Measurements from ENCODE around the gene FGFBP3. TPM values are rescaled to one million over a fixed set of nuclear protein-coding genes. Genes with fewer than 3 reads are reported as not detected.

Gene FGFBP3
- total and polyA plus RNA-seq, 2 of the 13 experiments (the other 11 are each of a cell fraction or from before 2014, with no cell fraction given): 0.50 to 2.0 TPM

DNA sequence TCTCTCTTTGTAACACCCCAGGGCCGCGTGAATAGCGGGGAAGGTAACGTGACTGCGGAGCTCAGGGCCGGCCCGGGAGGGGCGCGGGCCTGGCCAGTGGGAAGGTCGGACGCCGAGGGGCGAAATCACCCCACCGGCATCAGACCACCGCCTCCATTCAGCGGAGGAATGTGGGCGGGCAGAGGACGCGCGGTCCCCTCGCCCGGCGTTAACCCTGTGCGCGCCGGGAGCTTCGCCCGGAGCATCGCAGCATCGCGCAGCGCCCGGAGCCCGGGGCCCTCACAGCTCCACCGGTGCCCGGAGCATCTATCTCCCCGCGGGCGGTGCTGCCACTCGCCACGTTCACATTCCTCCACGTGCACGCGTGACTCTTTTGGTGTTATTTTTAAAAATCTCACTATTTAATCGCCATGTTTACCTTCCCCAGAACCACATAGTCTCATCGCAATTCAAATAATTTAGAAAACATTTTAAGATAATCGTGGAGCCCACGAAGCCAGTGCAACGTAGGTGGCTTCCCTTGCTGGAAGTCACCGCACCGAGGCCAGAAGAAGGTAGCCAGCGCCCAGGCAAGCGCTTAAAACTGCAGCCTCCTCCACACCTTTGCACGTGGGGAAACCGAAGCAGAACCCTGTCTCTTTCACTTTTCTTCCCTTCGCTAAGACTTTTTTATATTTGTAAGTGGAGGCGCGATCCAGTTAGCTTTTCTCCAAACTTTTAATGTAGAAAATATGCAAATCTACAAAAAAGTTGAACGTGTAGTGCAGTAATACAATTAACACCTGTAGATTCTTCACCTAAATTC, 21.8 kb downstream of the FGFBP3 start (continued):
- TF ChIP-seq, protein P1, sequence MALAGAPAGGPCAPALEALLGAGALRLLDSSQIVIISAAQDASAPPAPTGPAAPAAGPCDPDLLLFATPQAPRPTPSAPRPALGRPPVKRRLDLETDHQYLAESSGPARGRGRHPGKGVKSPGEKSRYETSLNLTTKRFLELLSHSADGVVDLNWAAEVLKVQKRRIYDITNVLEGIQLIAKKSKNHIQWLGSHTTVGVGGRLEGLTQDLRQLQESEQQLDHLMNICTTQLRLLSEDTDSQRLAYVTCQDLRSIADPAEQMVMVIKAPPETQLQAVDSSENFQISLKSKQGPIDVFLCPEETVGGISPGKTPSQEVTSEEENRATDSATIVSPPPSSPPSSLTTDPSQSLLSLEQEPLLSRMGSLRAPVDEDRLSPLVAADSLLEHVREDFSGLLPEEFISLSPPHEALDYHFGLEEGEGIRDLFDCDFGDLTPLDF (CRISPR knock-in tag; IDR thresholded peaks at IDR 0.05): no peak
- no peak for TF ChIP-seq ZNF207 (IDR thresholded peaks at IDR 0.05; ENCODE audit: borderline replicate concordance)
- no peak for TF ChIP-seq ZFP36 (IDR thresholded peaks at IDR 0.05; ENCODE audit: borderline replicate concordance, low read depth, low read length, partially characterized antibody)
- TF ChIP-seq, protein P2, sequence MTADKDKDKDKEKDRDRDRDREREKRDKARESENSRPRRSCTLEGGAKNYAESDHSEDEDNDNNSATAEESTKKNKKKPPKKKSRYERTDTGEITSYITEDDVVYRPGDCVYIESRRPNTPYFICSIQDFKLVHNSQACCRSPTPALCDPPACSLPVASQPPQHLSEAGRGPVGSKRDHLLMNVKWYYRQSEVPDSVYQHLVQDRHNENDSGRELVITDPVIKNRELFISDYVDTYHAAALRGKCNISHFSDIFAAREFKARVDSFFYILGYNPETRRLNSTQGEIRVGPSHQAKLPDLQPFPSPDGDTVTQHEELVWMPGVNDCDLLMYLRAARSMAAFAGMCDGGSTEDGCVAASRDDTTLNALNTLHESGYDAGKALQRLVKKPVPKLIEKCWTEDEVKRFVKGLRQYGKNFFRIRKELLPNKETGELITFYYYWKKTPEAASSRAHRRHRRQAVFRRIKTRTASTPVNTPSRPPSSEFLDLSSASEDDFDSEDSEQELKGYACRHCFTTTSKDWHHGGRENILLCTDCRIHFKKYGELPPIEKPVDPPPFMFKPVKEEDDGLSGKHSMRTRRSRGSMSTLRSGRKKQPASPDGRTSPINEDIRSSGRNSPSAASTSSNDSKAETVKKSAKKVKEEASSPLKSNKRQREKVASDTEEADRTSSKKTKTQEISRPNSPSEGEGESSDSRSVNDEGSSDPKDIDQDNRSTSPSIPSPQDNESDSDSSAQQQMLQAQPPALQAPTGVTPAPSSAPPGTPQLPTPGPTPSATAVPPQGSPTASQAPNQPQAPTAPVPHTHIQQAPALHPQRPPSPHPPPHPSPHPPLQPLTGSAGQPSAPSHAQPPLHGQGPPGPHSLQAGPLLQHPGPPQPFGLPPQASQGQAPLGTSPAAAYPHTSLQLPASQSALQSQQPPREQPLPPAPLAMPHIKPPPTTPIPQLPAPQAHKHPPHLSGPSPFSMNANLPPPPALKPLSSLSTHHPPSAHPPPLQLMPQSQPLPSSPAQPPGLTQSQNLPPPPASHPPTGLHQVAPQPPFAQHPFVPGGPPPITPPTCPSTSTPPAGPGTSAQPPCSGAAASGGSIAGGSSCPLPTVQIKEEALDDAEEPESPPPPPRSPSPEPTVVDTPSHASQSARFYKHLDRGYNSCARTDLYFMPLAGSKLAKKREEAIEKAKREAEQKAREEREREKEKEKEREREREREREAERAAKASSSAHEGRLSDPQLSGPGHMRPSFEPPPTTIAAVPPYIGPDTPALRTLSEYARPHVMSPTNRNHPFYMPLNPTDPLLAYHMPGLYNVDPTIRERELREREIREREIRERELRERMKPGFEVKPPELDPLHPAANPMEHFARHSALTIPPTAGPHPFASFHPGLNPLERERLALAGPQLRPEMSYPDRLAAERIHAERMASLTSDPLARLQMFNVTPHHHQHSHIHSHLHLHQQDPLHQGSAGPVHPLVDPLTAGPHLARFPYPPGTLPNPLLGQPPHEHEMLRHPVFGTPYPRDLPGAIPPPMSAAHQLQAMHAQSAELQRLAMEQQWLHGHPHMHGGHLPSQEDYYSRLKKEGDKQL (CRISPR knock-in tag; IDR thresholded peaks at IDR 0.05; ENCODE audit: low read depth): no peak
- TF ChIP-seq SNAI1 (CRISPR knock-in tag; IDR thresholded peaks at IDR 0.05; ENCODE audit: borderline replicate concordance): no peak
- peak; percentile 85; the same call in 1 of the 2 replicates for TF ChIP-seq ZNF709 (CRISPR knock-in tag; IDR thresholded peaks at IDR 0.05)
- TF ChIP-seq ZBTB7B (CRISPR knock-in tag; IDR thresholded peaks at IDR 0.05): peak; percentile 62; the same call in 1 of the 2 replicates
- TF ChIP-seq, protein P3, sequence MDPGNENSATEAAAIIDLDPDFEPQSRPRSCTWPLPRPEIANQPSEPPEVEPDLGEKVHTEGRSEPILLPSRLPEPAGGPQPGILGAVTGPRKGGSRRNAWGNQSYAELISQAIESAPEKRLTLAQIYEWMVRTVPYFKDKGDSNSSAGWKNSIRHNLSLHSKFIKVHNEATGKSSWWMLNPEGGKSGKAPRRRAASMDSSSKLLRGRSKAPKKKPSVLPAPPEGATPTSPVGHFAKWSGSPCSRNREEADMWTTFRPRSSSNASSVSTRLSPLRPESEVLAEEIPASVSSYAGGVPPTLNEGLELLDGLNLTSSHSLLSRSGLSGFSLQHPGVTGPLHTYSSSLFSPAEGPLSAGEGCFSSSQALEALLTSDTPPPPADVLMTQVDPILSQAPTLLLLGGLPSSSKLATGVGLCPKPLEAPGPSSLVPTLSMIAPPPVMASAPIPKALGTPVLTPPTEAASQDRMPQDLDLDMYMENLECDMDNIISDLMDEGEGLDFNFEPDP (CRISPR knock-in tag; conservative IDR thresholded peaks at IDR 0.05): 0 out of 2 replicates have a peak, but pooled peaks have one; percentile 90
- TF ChIP-seq, protein P4, sequence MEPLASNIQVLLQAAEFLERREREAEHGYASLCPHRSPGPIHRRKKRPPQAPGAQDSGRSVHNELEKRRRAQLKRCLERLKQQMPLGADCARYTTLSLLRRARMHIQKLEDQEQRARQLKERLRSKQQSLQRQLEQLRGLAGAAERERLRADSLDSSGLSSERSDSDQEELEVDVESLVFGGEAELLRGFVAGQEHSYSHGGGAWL (CRISPR knock-in tag; IDR thresholded peaks at IDR 0.05): 0 out of 2 replicates have a peak, but pooled peaks have one; percentile 72
- TF ChIP-seq, protein P5, sequence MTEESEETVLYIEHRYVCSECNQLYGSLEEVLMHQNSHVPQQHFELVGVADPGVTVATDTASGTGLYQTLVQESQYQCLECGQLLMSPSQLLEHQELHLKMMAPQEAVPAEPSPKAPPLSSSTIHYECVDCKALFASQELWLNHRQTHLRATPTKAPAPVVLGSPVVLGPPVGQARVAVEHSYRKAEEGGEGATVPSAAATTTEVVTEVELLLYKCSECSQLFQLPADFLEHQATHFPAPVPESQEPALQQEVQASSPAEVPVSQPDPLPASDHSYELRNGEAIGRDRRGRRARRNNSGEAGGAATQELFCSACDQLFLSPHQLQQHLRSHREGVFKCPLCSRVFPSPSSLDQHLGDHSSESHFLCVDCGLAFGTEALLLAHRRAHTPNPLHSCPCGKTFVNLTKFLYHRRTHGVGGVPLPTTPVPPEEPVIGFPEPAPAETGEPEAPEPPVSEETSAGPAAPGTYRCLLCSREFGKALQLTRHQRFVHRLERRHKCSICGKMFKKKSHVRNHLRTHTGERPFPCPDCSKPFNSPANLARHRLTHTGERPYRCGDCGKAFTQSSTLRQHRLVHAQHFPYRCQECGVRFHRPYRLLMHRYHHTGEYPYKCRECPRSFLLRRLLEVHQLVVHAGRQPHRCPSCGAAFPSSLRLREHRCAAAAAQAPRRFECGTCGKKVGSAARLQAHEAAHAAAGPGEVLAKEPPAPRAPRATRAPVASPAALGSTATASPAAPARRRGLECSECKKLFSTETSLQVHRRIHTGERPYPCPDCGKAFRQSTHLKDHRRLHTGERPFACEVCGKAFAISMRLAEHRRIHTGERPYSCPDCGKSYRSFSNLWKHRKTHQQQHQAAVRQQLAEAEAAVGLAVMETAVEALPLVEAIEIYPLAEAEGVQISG (CRISPR knock-in tag; IDR thresholded peaks at IDR 0.05): peak; percentile 52
- TF ChIP-seq, protein P6, sequence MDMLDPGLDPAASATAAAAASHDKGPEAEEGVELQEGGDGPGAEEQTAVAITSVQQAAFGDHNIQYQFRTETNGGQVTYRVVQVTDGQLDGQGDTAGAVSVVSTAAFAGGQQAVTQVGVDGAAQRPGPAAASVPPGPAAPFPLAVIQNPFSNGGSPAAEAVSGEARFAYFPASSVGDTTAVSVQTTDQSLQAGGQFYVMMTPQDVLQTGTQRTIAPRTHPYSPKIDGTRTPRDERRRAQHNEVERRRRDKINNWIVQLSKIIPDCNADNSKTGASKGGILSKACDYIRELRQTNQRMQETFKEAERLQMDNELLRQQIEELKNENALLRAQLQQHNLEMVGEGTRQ (IDR thresholded peaks at IDR 0.05; ENCODE audit: low read depth, low read length): no peak
- TF ChIP-seq, protein P6 (CRISPR knock-in tag; IDR thresholded peaks at IDR 0.05; ENCODE audit: borderline replicate concordance): no peak; the same call in 1 of the 2 replicates

Data from HepG2 (cell line).